Transverse colon (tissue), 4 donors: ENCODE measurements around the gene BCL6. TPM values are rescaled to one million over a fixed set of nuclear protein-coding genes. Genes with fewer than 3 reads are reported as not detected.

Source experiments
- DNase-seq: peaks from one replicate; pipeline ENCODE4 v3.0.0-alpha.2; 2019
- H3K27ac ChIP-seq, 4 donors: fragments of 200-600 bp; sonication (generic); 2 replicates each; pipeline ENCODE4 v1.5.1; 2016 to 2018; ENCODE audit warnings: inconsistent platforms in 4 of 4
- H3K27me3 ChIP-seq: fragments of 200-600 bp; sonication (generic); 2 replicates; pipeline ENCODE4 v1.5.1; 2017; ENCODE audit warnings: inconsistent platforms
- H3K36me3 ChIP-seq, 4 donors: fragments of 200-600 bp; sonication (generic); 2 replicates each; pipeline ENCODE4 v1.5.1; 2017 to 2019; ENCODE audit warnings: inconsistent platforms in 4 of 4
- H3K4me1 ChIP-seq, 4 donors: fragments of 200-600 bp; sonication (generic); 2 replicates each; pipeline ENCODE4 v1.5.1; 2017 to 2020; ENCODE audit warnings: inconsistent platforms in 4 of 4
- H3K4me3 ChIP-seq, 4 donors: fragments of 200-600 bp; sonication (generic); 1 replicate in 1 of 4; 2 replicates in 3 of 4; pipeline versions ENCODE4 v1.5.1 to v1.6.1; 2017 to 2019; ENCODE audit warnings: inconsistent platforms in 4 of 4
- H3K9me3 ChIP-seq, 2 donors: fragments of 200-600 bp; sonication (generic); 2 replicates each; pipeline ENCODE4 v1.5.1; 2017 to 2019; ENCODE audit warnings: inconsistent platforms in 2 of 2
- CTCF ChIP-seq, 5 experiments: fragments of 200-600 bp in 3 of 5; fragments of 450-650 bp in 2 of 5; sonication (generic) in 3 of 5; IDR thresholded peaks; 1 replicate in 2 of 5; 2 replicates in 3 of 5; pipeline ENCODE4 v1.5.1; 2016 to 2017; ENCODE audit warnings: antibody characterized with exemption in 5 of 5, inconsistent platforms in 3 of 5, mild to moderate bottlenecking in 2 of 5, moderate library complexity in 1 of 5
- EP300 ChIP-seq: sonication (generic); formaldehyde crosslinking; IDR thresholded peaks from one replicate; pipeline ENCODE4 v1.6.1; 2017; ENCODE audit warnings: antibody characterized with exemption, low read depth
- POLR2A ChIP-seq: fragments of 450-650 bp; IDR thresholded peaks from one replicate; pipeline ENCODE4 v1.6.1; 2016; ENCODE audit warnings: antibody characterized with exemption, mild to moderate bottlenecking, moderate library complexity
- POLR2AphosphoS5 ChIP-seq, 3 donors: sonication (generic); formaldehyde crosslinking; IDR thresholded peaks; one replicate each; pipeline ENCODE4 v1.6.1; 2016; ENCODE audit warnings: antibody characterized with exemption in 3 of 3
- WGBS, 2 donors: methylation state at CpG; one replicate each; pipeline ENCODE4 v1.1.5; 2018; ENCODE audit warnings: low coverage in 1 of 2; 5-methylcytosine and 5-hydroxymethylcytosine counted together
- in situ Hi-C, 4 donors: fragments of 200-750 bp; cut with MboI; loops; one replicate each; pipeline versions ENCODE4 v1.15.0 to v1.15.1; 2017; ENCODE audit warnings: low sequenced_read_pairs in 3 of 4, low pct_ligation_motif_present in 1 of 4, low pct_unique_long_range_greater_than_20kb in 1 of 4
- intact Hi-C: fragments of 100-400 bp; cut with DNase I; formaldehyde crosslinking; loops from one replicate; pipeline ENCODE4 v1.15.1; 2023; ENCODE audit warnings: low total_unique reads
- total RNA-seq, 4 donors: library from RNA; depleted of rRNA; stranded (reverse); fragments of >200 nt; gene quantifications; one replicate each; pipeline ENCODE4 v1.1.0, GENCODE V29; 2016

Gene BCL6
- total RNA-seq, 4 donors from 2014 or later, result 18.7 to 65.5 (median 32.5) TPM

- TF ChIP-seq CTCF (IDR thresholded peaks at IDR 0.05) (no peak), POLR2A (no peak), EP300 (no peak), POLR2AphosphoS5 (IDR thresholded peaks at IDR 0.05) (no peak)
- Histone ChIP-seq H3K4me1 (peaks cover 0 to 4% (median 0%) of the 10 kb centered on the region in 4 donors), H3K4me3 (no peak overlapping the region), H3K27me3 (no peaks in the 10 kb centered on the region), H3K36me3 (no peaks in the 10 kb centered on the region), H3K9me3 (no peaks in the 10 kb centered on the region), H3K27ac (no peak overlapping the region)
- DNase-seq, result no peak
- in situ Hi-C loops, result loop anchor here in 1 of 4 donors (25.0 kb wide), 1 partner anchor 263 kb away; no protein-coding TSS in a partner anchor
- 78 to 90% methylated on average over 4 to 8 of the region's 8 CpGs for WGBS, 2 donors
- intact Hi-C loops, result no loop called here
These were observed 29.0 kb upstream of the BCL6 start for GRCh38 chr3:187774185-187774789.

GRCh38 chr3:187773233-187774184, 28.2 kb upstream of the BCL6 start:
- DNase-seq, result no peak
- TF ChIP-seq POLR2A, result no peak
- no peak for TF ChIP-seq POLR2AphosphoS5 (IDR thresholded peaks at IDR 0.05)
- TF ChIP-seq CTCF (IDR thresholded peaks at IDR 0.05), result no peak
- no peak for TF ChIP-seq EP300
- no peaks in the 10 kb centered on the region for H3K27me3 ChIP-seq
- no peaks in the 10 kb centered on the region for H3K9me3 ChIP-seq
- WGBS, 2 donors, result 71 to 77% methylated on average over 7 to 19 of the region's 19 CpGs
- intact Hi-C loops, result no loop called here
- in situ Hi-C loops, result loop anchor here in 1 of 4 donors (25.0 kb wide), 1 partner anchor 264 kb away; no protein-coding TSS in a partner anchor
- H3K36me3 ChIP-seq, result no peaks in the 10 kb centered on the region
- H3K27ac ChIP-seq, result no peak overlapping the region
- peaks cover 0 to 4% (median 0%) of the 10 kb centered on the region in 4 donors for H3K4me1 ChIP-seq
- no peak overlapping the region for H3K4me3 ChIP-seq

GRCh38 chr3:187770224-187770623, 25.0 kb upstream of the BCL6 start:
- no peaks in the 10 kb centered on the region for H3K27me3 ChIP-seq
- in situ Hi-C loops, result loop anchor here in 1 of 4 donors (25.0 kb wide), 1 partner anchor 267 kb away; no protein-coding TSS in a partner anchor
- H3K27ac ChIP-seq, result no peak overlapping the region
- H3K36me3 ChIP-seq, result no peaks in the 10 kb centered on the region
- DNase-seq, result no peak
- WGBS, 2 donors, result 80 to 94% methylated on average over 1 of the region's 1 CpG
- no peak overlapping the region for H3K4me3 ChIP-seq
- intact Hi-C loops, result no loop called here
- TF ChIP-seq CTCF (IDR thresholded peaks at IDR 0.05) (no peak), EP300 (no peak), POLR2A (no peak), POLR2AphosphoS5 (IDR thresholded peaks at IDR 0.05) (no peak)
- peaks cover 0 to 4% (median 0%) of the 10 kb centered on the region in 4 donors for H3K4me1 ChIP-seq
- H3K9me3 ChIP-seq, result no peaks in the 10 kb centered on the region

GRCh38 chr3:187769771-187770170, 24.5 kb upstream of the BCL6 start:
- Histone ChIP-seq H3K27ac (no peak overlapping the region), H3K4me1 (peaks cover 0 to 4% (median 0%) of the 10 kb centered on the region in 4 donors), H3K9me3 (no peaks in the 10 kb centered on the region), H3K27me3 (no peaks in the 10 kb centered on the region), H3K36me3 (no peaks in the 10 kb centered on the region), H3K4me3 (no peak overlapping the region)
- intact Hi-C loops (no loop called here), in situ Hi-C loops (loop anchor here in 1 of 4 donors (25.0 kb wide), 1 partner anchor 268 kb away; no protein-coding TSS in a partner anchor)
- TF ChIP-seq EP300 (no peak), POLR2A (no peak), CTCF (IDR thresholded peaks at IDR 0.05) (no peak), POLR2AphosphoS5 (IDR thresholded peaks at IDR 0.05) (no peak)
- no peak for DNase-seq
- 23 to 24% methylated on average over 2 of the region's 2 CpGs for WGBS, 2 donors
